GM12874 (cell line): Measurements from ENCODE around the gene DOCK4.

Source experiments
- TF ChIP-seq, protein P1 (sequence below): IDR thresholded peaks from 2 replicates; pipeline ENCODE4 v1.5.1; 2011; ENCODE audit warnings: low read depth, mild to moderate bottlenecking, control low read depth, low read length, moderate library complexity; ENCODE audit not compliant: insufficient read depth

DOCK4 gene

DNA sequence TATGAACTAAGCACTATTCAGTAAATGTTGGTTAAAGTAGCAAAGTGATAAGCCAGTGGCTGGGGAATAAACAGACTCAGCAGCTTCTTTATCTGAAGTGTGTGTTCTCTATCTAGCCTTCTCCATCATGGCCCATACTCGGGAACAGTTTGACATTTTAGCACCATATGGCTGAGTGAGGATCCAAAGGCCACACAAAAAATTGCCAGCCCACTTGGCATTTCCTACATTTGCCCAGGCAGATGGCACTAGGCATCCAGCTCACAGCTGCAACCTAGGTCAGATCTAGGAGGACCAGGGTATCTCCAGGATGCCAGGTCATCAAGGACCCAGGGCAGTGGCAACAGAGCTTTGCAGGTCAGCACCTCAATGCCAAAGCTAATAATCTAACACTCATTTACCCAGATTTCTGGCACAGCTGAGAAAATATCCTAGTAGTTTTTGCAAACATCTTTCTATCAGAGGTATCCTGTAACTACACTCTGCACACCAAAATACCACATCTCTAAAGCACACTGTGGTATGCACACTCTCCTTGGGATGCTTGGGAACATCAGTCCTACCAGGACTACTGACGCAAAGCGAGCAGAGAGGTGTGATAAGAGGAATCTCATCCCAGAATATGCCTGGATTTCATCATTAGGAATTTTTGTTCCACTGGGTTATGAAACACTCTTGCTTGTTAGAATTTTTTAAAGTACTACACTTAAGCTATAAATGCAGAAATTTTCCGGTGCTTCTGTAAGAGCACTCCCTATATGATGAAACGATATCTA is 61.7 kb downstream of the DOCK4 start:
- TF ChIP-seq, protein P1, sequence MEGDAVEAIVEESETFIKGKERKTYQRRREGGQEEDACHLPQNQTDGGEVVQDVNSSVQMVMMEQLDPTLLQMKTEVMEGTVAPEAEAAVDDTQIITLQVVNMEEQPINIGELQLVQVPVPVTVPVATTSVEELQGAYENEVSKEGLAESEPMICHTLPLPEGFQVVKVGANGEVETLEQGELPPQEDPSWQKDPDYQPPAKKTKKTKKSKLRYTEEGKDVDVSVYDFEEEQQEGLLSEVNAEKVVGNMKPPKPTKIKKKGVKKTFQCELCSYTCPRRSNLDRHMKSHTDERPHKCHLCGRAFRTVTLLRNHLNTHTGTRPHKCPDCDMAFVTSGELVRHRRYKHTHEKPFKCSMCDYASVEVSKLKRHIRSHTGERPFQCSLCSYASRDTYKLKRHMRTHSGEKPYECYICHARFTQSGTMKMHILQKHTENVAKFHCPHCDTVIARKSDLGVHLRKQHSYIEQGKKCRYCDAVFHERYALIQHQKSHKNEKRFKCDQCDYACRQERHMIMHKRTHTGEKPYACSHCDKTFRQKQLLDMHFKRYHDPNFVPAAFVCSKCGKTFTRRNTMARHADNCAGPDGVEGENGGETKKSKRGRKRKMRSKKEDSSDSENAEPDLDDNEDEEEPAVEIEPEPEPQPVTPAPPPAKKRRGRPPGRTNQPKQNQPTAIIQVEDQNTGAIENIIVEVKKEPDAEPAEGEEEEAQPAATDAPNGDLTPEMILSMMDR, result no peak

DNA sequence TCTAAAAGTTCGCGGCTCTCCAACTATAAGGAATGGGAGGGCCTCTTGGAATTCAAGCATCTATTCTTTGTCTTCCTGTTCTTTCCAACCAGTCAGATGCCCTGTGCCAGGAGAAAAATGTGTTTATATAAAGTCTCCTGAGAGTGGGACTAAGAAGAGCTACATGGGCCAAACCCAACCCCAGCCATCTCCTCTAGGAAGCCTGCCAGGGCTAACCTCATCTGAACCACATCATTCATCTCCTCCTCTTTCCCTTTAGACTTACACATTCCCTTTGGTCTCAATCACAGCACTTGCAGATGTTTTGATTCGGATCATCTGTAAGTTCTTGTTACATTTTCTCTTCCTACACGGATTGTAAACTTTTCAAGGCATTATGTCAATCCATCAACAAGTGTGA is 62.6 kb downstream of the DOCK4 start:
- TF ChIP-seq, protein P1, result no peak

DNA sequence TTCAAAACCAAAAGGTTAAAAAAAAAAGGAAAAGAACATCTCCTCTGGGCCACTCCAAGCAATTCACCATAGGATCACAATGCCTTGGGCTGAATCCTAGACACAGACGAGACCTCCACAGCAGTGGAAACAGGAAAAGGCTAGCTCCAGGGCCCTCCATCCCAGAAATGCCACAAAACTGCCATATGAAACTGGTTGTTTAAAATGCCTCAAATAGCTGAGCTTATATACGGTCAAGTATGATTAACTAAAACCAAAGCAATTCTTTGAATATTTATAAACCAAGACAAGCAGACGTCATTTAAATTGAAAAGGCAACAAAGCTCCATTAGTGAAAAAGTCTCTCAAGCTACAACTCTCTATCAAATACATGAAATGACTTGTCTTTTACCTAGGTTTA is 63.1 kb downstream of the DOCK4 start:
- TF ChIP-seq, protein P1, result no peak

DNA sequence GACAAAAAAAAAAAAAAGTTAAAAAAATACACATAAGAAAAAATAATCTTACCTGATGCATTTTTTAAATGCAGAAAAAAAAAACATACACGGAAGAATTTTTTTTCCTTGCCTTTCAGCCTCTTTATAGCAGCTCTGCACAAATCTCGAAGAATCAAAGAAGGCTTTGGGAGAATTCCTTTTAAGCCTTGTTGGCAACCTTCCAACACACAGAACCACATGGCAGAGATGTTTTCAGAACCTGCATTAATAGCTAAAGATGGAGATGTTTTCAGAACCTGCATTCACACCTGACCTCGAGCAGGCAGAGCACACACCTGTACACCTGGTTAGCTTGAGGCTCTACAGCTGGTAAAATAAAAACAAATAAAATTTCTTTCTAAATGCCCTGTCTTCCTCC is 65.6 kb downstream of the DOCK4 start:
- TF ChIP-seq, protein P1, result no peak

DNA sequence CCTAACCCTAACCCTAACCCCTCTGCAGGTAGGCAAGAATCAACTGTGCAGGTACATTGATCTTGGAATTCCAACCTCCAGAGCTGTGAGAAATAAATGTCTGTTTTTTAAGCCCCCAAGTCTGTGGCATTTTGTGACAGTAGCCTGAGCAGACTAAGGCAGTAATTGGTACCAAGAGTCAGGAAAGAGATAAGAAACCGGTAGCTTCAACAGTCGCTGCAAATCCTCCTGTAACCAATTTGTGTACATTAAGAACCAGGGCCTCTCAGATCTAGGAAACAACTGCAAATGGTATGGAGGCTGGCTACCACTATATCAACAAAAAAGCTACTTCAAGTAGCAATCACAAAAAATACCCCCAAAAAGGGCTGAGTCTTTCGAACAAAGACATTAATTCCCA is 67.3 kb downstream of the DOCK4 start:
- TF ChIP-seq, protein P1, result no peak

DNA sequence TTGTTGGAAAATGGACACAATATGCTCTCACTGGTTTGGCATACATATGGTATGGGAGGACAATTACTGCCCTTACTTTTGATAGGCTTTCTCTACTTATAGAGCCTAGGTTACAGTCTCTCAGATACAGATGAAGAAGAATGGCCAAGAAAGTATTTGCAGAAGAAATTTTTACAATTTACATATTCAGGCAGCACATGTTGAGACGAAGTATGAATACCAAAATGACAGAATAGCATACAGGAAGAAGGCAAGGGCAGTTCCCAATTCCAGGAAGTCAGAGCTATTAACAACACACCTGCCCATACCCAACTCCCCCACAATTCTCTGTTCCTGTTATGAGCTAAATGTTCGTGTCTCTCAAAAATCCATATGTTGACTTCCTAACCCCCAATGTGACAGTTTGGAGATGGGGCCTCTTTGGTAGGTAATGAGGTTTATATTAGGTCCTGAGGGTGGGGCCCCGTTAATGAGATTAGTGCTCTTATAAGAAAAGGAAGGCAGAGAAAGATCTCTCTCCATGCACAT is 67.8 kb downstream of the DOCK4 start:
- TF ChIP-seq, protein P1, result no peak

DNA sequence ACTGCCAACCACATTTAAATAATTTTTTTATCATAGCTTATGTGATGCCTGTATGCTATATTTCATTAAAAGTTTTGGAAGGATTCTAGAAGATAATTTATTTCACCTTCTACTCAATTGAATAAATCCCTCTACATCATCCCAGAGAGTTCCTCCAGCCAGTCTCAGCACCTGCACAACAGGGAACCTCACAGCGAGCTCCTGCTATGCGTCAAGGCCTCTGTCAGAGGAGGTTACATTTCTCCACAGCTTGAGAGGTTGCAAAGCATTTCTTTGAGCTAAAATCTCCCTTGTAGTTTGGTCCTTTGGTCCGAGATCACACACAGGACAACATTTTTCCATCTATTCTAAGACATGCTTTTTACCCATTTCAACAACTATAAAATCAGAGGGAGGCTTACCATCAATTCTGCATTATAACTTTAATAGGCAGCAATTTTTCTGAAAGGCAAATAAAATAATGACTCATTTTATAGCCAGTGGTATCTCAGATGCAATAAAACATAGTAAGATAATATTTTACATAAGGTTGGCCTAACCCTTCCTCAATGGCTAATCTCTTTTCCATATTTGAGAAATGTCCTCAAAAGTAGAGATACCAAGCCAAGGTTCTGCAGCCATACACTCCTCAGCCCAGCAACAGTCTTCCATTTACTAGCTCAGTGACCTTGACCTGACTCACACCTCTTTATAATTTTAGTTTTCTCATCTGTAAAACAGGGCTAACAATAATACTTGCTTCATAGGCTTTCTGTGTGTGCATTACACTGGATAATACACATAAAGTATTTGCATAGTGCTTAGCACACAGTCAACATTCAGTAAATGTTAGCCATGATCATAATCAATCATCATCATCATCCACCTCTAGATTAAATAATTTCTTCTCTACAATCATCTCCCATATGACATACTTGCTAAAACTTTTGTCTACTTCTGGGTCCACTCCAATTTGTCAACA is 68.8 kb downstream of the DOCK4 start:
- TF ChIP-seq, protein P1, result no peak
